C4-2B (cell line): ENCODE results near the gene GALNT12.

Experiments
- H3K27ac ChIP-seq: fragments of 450-650 bp; 2 replicates; pipeline ENCODE4 v1.5.1; 2017
- CTCF ChIP-seq: fragments of 450-650 bp; conservative IDR thresholded peaks from 2 replicates; pipeline ENCODE4 v1.5.1; 2017; ENCODE audit warnings: mild to moderate bottlenecking
- ZFX ChIP-seq: fragments of 450-650 bp; IDR thresholded peaks from 2 replicates; pipeline ENCODE4 v1.6.1; 2017

GALNT12 gene

GRCh38 chr9:98767915-98768314, 39.6 kb upstream of the GALNT12 start:
- H3K27ac ChIP-seq, result no peak overlapping the region
- TF ChIP-seq CTCF, result no peak

GRCh38 chr9:98768344-98768743, 39.1 kb upstream of the GALNT12 start:
- TF ChIP-seq ZFX (no peak), CTCF (no peak)

GRCh38 chr9:98770717-98771116, 36.8 kb upstream of the GALNT12 start:
- no peak overlapping the region for H3K27ac ChIP-seq
- TF ChIP-seq ZFX, result no peak

More at GRCh38 chr9:98768344-98768743, 39.1 kb upstream of the GALNT12 start:
- no peak overlapping the region for H3K27ac ChIP-seq

- no peak for TF ChIP-seq ZFX
- no peak for TF ChIP-seq CTCF
- H3K27ac ChIP-seq, result no peak overlapping the region
Measured at GRCh38 chr9:98771209-98771874, 36.1 kb upstream of the GALNT12 start.

GRCh38 chr9:98772364-98773155, 34.9 kb upstream of the GALNT12 start:
- no peak for TF ChIP-seq ZFX
- TF ChIP-seq CTCF, result no peak

GRCh38 chr9:98773721-98774120, 33.7 kb upstream of the GALNT12 start:
- TF ChIP-seq ZFX, result no peak
- TF ChIP-seq CTCF, result no peak
- no peak overlapping the region for H3K27ac ChIP-seq

More at GRCh38 chr9:98772364-98773155, 34.9 kb upstream of the GALNT12 start:
- H3K27ac ChIP-seq, result no peak overlapping the region

- TF ChIP-seq ZFX (no peak), CTCF (peak; percentile 59)
- no peak overlapping the region for H3K27ac ChIP-seq
Measured at GRCh38 chr9:98774746-98775145, 32.7 kb upstream of the GALNT12 start.
